Measurements from ENCODE around the gene GAPDHS. TPM values are rescaled to one million over a fixed set of nuclear protein-coding genes. Genes with fewer than 3 reads are reported as not detected.

Gene GAPDHS
- total and polyA plus RNA-seq, 4 donors: not detected

- DNase-seq (ENCODE audit: low spot score): no peak
- Histone ChIP-seq H3K27ac (ENCODE audit: low read depth in 1 of 2, low read length in 2 of 2) (no peak overlapping the region), H3K27me3 (ENCODE audit: control insufficient read depth in 4 of 4, insufficient read depth in 4 of 4, low read length in 3 of 4) (peaks cover 0 to 3% (median 0%) of the 10 kb centered on the region in 4 donors), H3K4me1 (ENCODE audit: control insufficient read depth in 4 of 4, insufficient read depth in 4 of 4, low read length in 3 of 4) (no peaks in the 10 kb centered on the region), H3K36me3 (ENCODE audit: control insufficient read depth in 4 of 4, insufficient read depth in 3 of 4, low read depth in 1 of 4, low read length in 3 of 4) (no peaks in the 10 kb centered on the region), H3K9ac (ENCODE audit: low read depth in 1 of 2, low read length in 2 of 2) (no peak overlapping the region), H3K4me3 (ENCODE audit: low read depth in 1 of 3, low read length in 3 of 3) (no peak overlapping the region), H3K9me3 (ENCODE audit: control insufficient read depth in 4 of 4, low read length in 3 of 4) (no peaks in the 10 kb centered on the region)
- WGBS: 42% methylated on average over 11 of the region's 11 CpGs
- no peak for TF ChIP-seq SP1 (IDR thresholded peaks at IDR 0.05)
- no peak for TF ChIP-seq ATF3 (IDR thresholded peaks at IDR 0.05)
- no peak for TF ChIP-seq RXRA (IDR thresholded peaks at IDR 0.05)
- no peak for TF ChIP-seq JUND (IDR thresholded peaks at IDR 0.05)
- TF ChIP-seq FOXA1 (IDR thresholded peaks at IDR 0.05): no peak
- TF ChIP-seq HNF4A (conservative IDR thresholded peaks at IDR 0.05): no peak
- no peak for TF ChIP-seq YY1 (IDR thresholded peaks at IDR 0.05)
- no peak for TF ChIP-seq HNF4G (IDR thresholded peaks at IDR 0.05)
- TF ChIP-seq, protein P1, sequence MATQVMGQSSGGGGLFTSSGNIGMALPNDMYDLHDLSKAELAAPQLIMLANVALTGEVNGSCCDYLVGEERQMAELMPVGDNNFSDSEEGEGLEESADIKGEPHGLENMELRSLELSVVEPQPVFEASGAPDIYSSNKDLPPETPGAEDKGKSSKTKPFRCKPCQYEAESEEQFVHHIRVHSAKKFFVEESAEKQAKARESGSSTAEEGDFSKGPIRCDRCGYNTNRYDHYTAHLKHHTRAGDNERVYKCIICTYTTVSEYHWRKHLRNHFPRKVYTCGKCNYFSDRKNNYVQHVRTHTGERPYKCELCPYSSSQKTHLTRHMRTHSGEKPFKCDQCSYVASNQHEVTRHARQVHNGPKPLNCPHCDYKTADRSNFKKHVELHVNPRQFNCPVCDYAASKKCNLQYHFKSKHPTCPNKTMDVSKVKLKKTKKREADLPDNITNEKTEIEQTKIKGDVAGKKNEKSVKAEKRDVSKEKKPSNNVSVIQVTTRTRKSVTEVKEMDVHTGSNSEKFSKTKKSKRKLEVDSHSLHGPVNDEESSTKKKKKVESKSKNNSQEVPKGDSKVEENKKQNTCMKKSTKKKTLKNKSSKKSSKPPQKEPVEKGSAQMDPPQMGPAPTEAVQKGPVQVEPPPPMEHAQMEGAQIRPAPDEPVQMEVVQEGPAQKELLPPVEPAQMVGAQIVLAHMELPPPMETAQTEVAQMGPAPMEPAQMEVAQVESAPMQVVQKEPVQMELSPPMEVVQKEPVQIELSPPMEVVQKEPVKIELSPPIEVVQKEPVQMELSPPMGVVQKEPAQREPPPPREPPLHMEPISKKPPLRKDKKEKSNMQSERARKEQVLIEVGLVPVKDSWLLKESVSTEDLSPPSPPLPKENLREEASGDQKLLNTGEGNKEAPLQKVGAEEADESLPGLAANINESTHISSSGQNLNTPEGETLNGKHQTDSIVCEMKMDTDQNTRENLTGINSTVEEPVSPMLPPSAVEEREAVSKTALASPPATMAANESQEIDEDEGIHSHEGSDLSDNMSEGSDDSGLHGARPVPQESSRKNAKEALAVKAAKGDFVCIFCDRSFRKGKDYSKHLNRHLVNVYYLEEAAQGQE (IDR thresholded peaks at IDR 0.05): no peak
- no peak for TF ChIP-seq NR2F2 (IDR thresholded peaks at IDR 0.05)
- TF ChIP-seq EGR1 (IDR thresholded peaks at IDR 0.05; ENCODE audit: low read depth in 2 of 2): no peak
- TF ChIP-seq FOXA2 (IDR thresholded peaks at IDR 0.05): no peak
- TF ChIP-seq TAF1 (conservative IDR thresholded peaks at IDR 0.05): no peak
- TF ChIP-seq GABPA (IDR thresholded peaks at IDR 0.05 in 1 of 2, conservative IDR thresholded peaks at IDR 0.05 in 1 of 2): no peak
- no peak for TF ChIP-seq RAD21 (IDR thresholded peaks at IDR 0.05)
- TF ChIP-seq, protein P2, sequence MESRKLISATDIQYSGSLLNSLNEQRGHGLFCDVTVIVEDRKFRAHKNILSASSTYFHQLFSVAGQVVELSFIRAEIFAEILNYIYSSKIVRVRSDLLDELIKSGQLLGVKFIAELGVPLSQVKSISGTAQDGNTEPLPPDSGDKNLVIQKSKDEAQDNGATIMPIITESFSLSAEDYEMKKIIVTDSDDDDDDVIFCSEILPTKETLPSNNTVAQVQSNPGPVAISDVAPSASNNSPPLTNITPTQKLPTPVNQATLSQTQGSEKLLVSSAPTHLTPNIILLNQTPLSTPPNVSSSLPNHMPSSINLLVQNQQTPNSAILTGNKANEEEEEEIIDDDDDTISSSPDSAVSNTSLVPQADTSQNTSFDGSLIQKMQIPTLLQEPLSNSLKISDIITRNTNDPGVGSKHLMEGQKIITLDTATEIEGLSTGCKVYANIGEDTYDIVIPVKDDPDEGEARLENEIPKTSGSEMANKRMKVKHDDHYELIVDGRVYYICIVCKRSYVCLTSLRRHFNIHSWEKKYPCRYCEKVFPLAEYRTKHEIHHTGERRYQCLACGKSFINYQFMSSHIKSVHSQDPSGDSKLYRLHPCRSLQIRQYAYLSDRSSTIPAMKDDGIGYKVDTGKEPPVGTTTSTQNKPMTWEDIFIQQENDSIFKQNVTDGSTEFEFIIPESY (IDR thresholded peaks at IDR 0.05): no peak
Measured at GRCh38 chr19:35524181-35524837, 8.9 kb upstream of the GAPDHS start.

GRCh38 chr19:35525873-35526272, 7.4 kb upstream of the GAPDHS start:
- 75% methylated on average over 4 of the region's 4 CpGs for WGBS
- TF ChIP-seq JUND (IDR thresholded peaks at IDR 0.05) (no peak), FOXA2 (IDR thresholded peaks at IDR 0.05) (no peak), TAF1 (conservative IDR thresholded peaks at IDR 0.05) (no peak), HNF4G (IDR thresholded peaks at IDR 0.05) (no peak), CTCF (IDR thresholded peaks at IDR 0.05; ENCODE audit: low read depth, low read length, missing input control) (no peak), NR2F2 (IDR thresholded peaks at IDR 0.05) (no peak), YY1 (IDR thresholded peaks at IDR 0.05) (no peak), RAD21 (IDR thresholded peaks at IDR 0.05) (no peak), GABPA (IDR thresholded peaks at IDR 0.05 in 1 of 2, conservative IDR thresholded peaks at IDR 0.05 in 1 of 2) (no peak), RXRA (IDR thresholded peaks at IDR 0.05) (no peak), HNF4A (conservative IDR thresholded peaks at IDR 0.05) (no peak), FOXA1 (IDR thresholded peaks at IDR 0.05) (no peak), SP1 (IDR thresholded peaks at IDR 0.05) (no peak)
- TF ChIP-seq, protein P1 (IDR thresholded peaks at IDR 0.05): no peak
- TF ChIP-seq, protein P2 (IDR thresholded peaks at IDR 0.05): no peak

More at GRCh38 chr19:35525873-35526272, 7.4 kb upstream of the GAPDHS start:
- Histone ChIP-seq H3K27me3 (ENCODE audit: control insufficient read depth in 4 of 4, insufficient read depth in 4 of 4, low read length in 3 of 4) (peaks cover 0 to 3% (median 0%) of the 10 kb centered on the region in 4 donors), H3K9ac (ENCODE audit: low read depth in 1 of 2, low read length in 2 of 2) (no peak overlapping the region), H3K9me3 (ENCODE audit: control insufficient read depth in 4 of 4, low read length in 3 of 4) (no peaks in the 10 kb centered on the region), H3K27ac (ENCODE audit: low read depth in 1 of 2, low read length in 2 of 2) (no peak overlapping the region), H3K4me1 (ENCODE audit: control insufficient read depth in 4 of 4, insufficient read depth in 4 of 4, low read length in 3 of 4) (no peaks in the 10 kb centered on the region), H3K36me3 (ENCODE audit: control insufficient read depth in 4 of 4, insufficient read depth in 3 of 4, low read depth in 1 of 4, low read length in 3 of 4) (no peaks in the 10 kb centered on the region), H3K4me3 (ENCODE audit: low read depth in 1 of 3, low read length in 3 of 3) (no peak overlapping the region)
- no peak for DNase-seq (ENCODE audit: low spot score)

Data from liver (tissue), 9 donors.